ENCODE data around the gene TCEA3.

TCEA3 gene

GRCh38 chr1:23424293-23425192 lies at the start of gene TCEA3:
Gene TCEA3 (minus strand): TSS chr1:23424748. CDS start chr1:23424633, 115 bp downstream.
- in situ Hi-C loops (cut with MboI; ENCODE audit: low sequenced_read_pairs) = no loop called here

GRCh38 chr1:23473037-23473800 lies 48.7 kb upstream of the TCEA3 start:
- in situ Hi-C loops (cut with MboI; ENCODE audit: low sequenced_read_pairs) = no loop called here

GRCh38 chr1:23472351-23473036 lies 47.9 kb upstream of the TCEA3 start:
- in situ Hi-C loops (cut with MboI; ENCODE audit: low sequenced_read_pairs) = no loop called here

- in situ Hi-C loops (cut with MboI; ENCODE audit: low sequenced_read_pairs) = no loop called here
Measured at GRCh38 chr1:23471473-23472075, 47.0 kb upstream of the TCEA3 start.

GRCh38 chr1:23470282-23471070 lies 45.9 kb upstream of the TCEA3 start:
- in situ Hi-C loops (cut with MboI; ENCODE audit: low sequenced_read_pairs) = no loop called here

GRCh38 chr1:23469372-23469982 lies 44.9 kb upstream of the TCEA3 start:
- in situ Hi-C loops (cut with MboI; ENCODE audit: low sequenced_read_pairs) = no loop called here

- in situ Hi-C loops (cut with MboI; ENCODE audit: low sequenced_read_pairs) = no loop called here
Measured at GRCh38 chr1:23466423-23466989, 42.0 kb upstream of the TCEA3 start.

GRCh38 chr1:23463286-23463685 lies 38.7 kb upstream of the TCEA3 start:
- in situ Hi-C loops (cut with MboI; ENCODE audit: low sequenced_read_pairs) = no loop called here

- in situ Hi-C loops (cut with MboI; ENCODE audit: low sequenced_read_pairs) = no loop called here
Measured at GRCh38 chr1:23462766-23463165, 38.2 kb upstream of the TCEA3 start.

- in situ Hi-C loops (cut with MboI; ENCODE audit: low sequenced_read_pairs) = no loop called here
Measured at GRCh38 chr1:23461050-23461449, 36.5 kb upstream of the TCEA3 start.

- in situ Hi-C loops (cut with MboI; ENCODE audit: low sequenced_read_pairs) = no loop called here
Measured at GRCh38 chr1:23460519-23460918, 36.0 kb upstream of the TCEA3 start.

GRCh38 chr1:23459338-23459757 lies 34.8 kb upstream of the TCEA3 start:
- in situ Hi-C loops (cut with MboI; ENCODE audit: low sequenced_read_pairs) = no loop called here

- in situ Hi-C loops (cut with MboI; ENCODE audit: low sequenced_read_pairs) = no loop called here
Measured at GRCh38 chr1:23456226-23456625, 31.7 kb upstream of the TCEA3 start.

GRCh38 chr1:23453455-23454000 lies 29.0 kb upstream of the TCEA3 start:
- in situ Hi-C loops (cut with MboI; ENCODE audit: low sequenced_read_pairs) = no loop called here

- in situ Hi-C loops (cut with MboI; ENCODE audit: low sequenced_read_pairs) = no loop called here
Measured at GRCh38 chr1:23452011-23452411, 27.5 kb upstream of the TCEA3 start.

- in situ Hi-C loops (cut with MboI; ENCODE audit: low sequenced_read_pairs) = no loop called here
Measured at GRCh38 chr1:23451441-23451840, 26.9 kb upstream of the TCEA3 start.

- in situ Hi-C loops (cut with MboI; ENCODE audit: low sequenced_read_pairs) = no loop called here
Measured at GRCh38 chr1:23450894-23451293, 26.3 kb upstream of the TCEA3 start.

GRCh38 chr1:23449958-23450357 lies 25.4 kb upstream of the TCEA3 start:
- in situ Hi-C loops (cut with MboI; ENCODE audit: low sequenced_read_pairs) = no loop called here

GRCh38 chr1:23449306-23449705 lies 24.8 kb upstream of the TCEA3 start:
- in situ Hi-C loops (cut with MboI; ENCODE audit: low sequenced_read_pairs) = no loop called here

All from HL-60/S4 treated with phorbol 12-myristate 13-acetate at 8.2 ng/mL for 4 days and 3 days (cell line).